ENCODE results near the gene MCM3AP. TPM values are rescaled to one million over a fixed set of nuclear protein-coding genes. Genes with fewer than 3 reads are reported as not detected.

Gene MCM3AP
- total RNA-seq, 1 donor from 2014 or later, result 150 TPM

DNA sequence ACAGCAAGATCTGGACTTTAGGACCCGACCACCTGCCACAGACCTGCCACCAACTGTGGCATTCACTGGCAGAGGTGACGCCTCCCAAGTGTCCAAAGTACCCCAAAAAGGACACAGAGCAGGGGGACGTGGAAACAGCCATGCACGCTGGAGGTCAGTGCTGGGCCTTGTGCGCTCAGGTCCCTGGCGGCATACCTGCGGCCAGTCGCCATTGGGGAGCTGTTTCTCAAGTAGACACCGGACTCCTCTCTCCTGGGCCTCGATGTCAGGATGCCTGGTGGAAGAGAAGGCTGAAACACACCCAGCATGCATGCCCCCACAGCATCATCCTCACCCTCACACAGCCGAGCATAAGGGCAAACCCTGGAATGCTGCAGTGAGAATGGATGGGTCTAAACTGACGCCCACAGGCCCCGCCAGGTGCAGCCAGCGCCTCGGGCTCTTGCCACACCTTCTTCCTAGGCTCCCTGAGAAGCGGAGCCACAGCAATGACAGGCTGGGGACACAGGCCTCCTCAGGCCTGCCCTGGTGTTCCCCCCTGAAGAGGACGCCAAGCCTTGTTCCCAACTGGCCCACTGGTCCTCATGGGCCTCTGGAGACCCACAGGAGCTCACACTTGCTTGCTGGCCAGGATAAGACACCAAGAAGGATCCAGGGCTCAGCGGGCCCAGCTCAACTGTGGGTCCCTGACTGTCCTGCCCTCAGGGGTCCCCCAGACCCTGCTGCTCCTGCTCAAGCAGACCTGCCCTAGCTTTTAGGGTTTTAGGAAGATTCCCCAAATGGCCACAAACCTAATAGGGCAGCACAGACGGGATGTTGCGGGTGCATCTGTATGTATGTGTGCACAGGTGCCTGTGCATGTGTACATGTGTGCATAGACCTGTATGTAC is 93.5 kb downstream of the MCM3AP start:
- no peak for TF ChIP-seq CTCF (IDR thresholded peaks at IDR 0.05; ENCODE audit: unreplicated experiment)
- Mint-ChIP-seq H3K27ac (no peak overlapping the region), H3K27me3 (ENCODE audit: low read depth) (no peaks in the 10 kb centered on the region), H3K4me1 (peaks cover 20% of the 10 kb centered on the region), H3K9me3 (no peaks in the 10 kb centered on the region), H3K4me3 (no peak overlapping the region), H3K36me3 (peaks cover 24% of the 10 kb centered on the region)
- peak in 1 of 2 experiments; percentile 35 for DNase-seq (ENCODE audit: low spot score in 2 of 2, unreplicated experiment in 2 of 2)

GRCh38 chr21:46191257-46191685 is 94.1 kb downstream of the MCM3AP start:
- H3K4me3 Mint-ChIP-seq, result no peak overlapping the region
- no peaks in the 10 kb centered on the region for H3K27me3 Mint-ChIP-seq (ENCODE audit: low read depth)

GRCh38 chr21:46190491-46191131 is 94.8 kb downstream of the MCM3AP start:
- Mint-ChIP-seq H3K4me3 (no peak overlapping the region), H3K4me1 (peaks cover 20% of the 10 kb centered on the region), H3K27ac (no peak overlapping the region), H3K27me3 (ENCODE audit: low read depth) (no peaks in the 10 kb centered on the region), H3K36me3 (peaks cover 20% of the 10 kb centered on the region), H3K9me3 (no peaks in the 10 kb centered on the region)
- TF ChIP-seq CTCF (IDR thresholded peaks at IDR 0.05; ENCODE audit: unreplicated experiment), result no peak
- peak in 1 of 2 experiments; percentile 33 for DNase-seq (ENCODE audit: low spot score in 2 of 2, unreplicated experiment in 2 of 2)

More at GRCh38 chr21:46191257-46191685, 94.1 kb downstream of the MCM3AP start:
- peak in 1 of 2 experiments; percentile 29 for DNase-seq (ENCODE audit: low spot score in 2 of 2, unreplicated experiment in 2 of 2)
- Mint-ChIP-seq H3K9me3 (no peaks in the 10 kb centered on the region), H3K36me3 (peaks cover 23% of the 10 kb centered on the region), H3K27ac (no peak overlapping the region), H3K4me1 (peaks cover 20% of the 10 kb centered on the region)
- TF ChIP-seq CTCF (IDR thresholded peaks at IDR 0.05; ENCODE audit: unreplicated experiment), result no peak

DNA sequence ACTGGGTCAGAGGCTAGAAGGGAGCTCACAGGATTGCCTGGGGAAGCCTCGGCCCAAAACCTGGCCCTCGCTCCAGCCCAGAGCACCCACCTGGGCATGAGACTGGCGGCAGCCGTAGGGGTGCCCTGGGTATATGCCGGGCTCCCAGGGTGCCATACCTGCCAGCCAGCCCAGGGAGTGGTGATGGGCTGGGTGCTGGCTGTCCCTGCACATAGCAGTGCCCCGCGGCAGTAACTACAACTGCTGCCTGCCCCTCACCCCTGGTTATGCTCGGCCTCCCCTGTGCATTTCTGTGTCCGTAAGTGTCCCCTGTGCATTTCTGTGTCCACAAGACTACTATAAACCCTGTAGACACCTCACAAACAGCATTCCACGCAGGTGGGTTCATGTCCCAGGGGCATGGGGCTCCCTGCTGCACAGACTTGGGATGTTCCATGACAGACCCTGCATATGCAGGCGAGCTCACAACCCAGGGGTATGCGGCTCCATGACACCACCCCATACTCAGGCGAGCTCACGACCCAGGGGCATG is 95.4 kb downstream of the MCM3AP start:
- H3K36me3 Mint-ChIP-seq, result peaks cover 15% of the 10 kb centered on the region
- TF ChIP-seq CTCF (IDR thresholded peaks at IDR 0.05; ENCODE audit: unreplicated experiment), result no peak
- no peaks in the 10 kb centered on the region for H3K9me3 Mint-ChIP-seq
- H3K27ac Mint-ChIP-seq, result no peak overlapping the region
- no peak for DNase-seq (ENCODE audit: low spot score in 2 of 2, unreplicated experiment in 2 of 2)
- H3K4me3 Mint-ChIP-seq, result no peak overlapping the region
- peaks cover 23% of the 10 kb centered on the region for H3K4me1 Mint-ChIP-seq
- H3K27me3 Mint-ChIP-seq (ENCODE audit: low read depth), result no peaks in the 10 kb centered on the region

DNA sequence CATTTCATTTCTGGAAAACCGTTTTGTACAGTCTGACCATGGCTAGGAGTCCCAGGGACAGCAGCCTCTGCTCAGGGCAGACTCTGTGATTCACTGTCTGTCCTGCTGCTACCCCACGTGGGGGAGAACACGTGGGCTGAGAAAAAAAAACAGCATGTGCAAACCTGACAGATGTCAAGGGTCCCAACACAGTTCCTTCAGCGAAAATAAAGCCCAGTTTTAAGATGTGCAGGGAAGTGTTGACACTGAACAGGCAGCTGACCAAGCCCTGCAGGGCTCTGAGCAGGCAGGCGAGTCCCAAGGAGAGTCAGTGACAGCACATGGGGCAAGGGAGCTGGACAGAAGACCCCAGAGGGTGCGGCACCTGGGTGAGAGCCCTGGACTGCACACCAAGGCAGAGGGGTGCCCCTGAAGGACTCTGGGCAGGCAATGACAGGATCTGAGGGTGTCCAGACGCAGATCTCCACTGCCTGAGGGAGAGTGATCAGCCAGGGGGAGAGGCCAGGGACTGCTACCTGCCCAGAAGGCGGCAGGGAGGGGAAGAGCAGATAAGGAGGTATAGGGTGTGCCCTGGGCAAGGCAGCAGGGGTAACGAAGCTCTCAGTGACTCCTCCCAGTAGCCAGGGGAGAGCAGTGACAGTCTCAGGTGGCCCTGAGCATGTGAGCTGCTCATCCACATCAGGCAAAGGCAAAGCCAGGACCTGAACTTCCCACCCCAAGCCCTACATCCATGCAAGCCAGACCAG is 96.0 kb downstream of the MCM3AP start:
- Mint-ChIP-seq H3K9me3 (no peaks in the 10 kb centered on the region), H3K4me3 (no peak overlapping the region), H3K36me3 (peaks cover 13% of the 10 kb centered on the region), H3K4me1 (peaks cover 23% of the 10 kb centered on the region), H3K27ac (peak overlapping the region; percentile 40), H3K27me3 (ENCODE audit: low read depth) (no peaks in the 10 kb centered on the region)
- DNase-seq (ENCODE audit: low spot score in 2 of 2, unreplicated experiment in 2 of 2), result peak in 1 of 2 experiments; percentile 34
- TF ChIP-seq CTCF (IDR thresholded peaks at IDR 0.05; ENCODE audit: unreplicated experiment), result no peak
